NCI-H2107 (cell line): ENCODE results near the gene GBX1.
A peak's percentile ranks its signal among the peaks of the same experiment; 100 is the strongest.

ENCODE experiments used
- DNase-seq: peaks from one replicate; lab custom pipeline; 2025; lab: John Stamatoyannopoulos, UW

Gene GBX1

GRCh38 chr7:151114151-151115090, 53.1 kb downstream of the GBX1 start:
- no peak for DNase-seq

DNA sequence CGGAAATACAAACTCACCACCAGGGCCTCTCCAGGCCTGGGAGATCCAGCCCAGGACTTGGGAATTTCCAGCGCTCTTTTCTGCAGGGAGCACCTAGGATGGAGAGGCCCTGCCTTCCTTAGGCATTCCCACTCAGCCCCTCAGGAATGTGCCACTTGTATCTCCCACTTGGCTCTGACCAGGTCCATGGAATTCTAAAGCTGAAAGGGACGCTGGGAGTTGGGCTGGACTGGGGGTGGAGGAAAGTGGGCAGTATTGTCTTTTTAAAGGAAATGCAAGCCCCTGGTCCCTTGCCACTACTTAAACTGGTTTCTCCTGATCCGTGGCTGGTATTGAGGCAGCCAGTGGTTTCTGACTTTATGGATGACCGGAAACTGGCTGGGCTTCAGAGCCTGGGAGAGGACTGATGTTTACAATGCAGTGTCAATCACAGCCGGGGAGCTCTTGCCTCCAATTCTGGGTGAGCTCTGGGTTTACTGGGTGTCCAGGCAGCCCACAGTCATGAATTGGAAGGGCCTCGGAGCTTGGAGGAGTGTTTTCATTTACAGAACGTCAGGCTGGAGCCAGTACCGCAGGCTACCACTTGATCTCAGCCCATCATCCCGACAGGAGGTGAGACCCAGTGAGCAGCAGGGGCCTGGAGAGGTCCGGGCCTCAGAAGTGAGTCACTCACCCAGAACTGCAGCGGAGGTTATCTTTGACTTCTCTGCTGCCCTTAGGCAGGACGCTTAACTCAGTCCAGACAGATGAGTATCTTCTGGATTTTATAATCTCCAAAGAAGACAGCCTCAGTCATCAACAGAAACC, 53.9 kb downstream of the GBX1 start:
- no peak for DNase-seq

DNA sequence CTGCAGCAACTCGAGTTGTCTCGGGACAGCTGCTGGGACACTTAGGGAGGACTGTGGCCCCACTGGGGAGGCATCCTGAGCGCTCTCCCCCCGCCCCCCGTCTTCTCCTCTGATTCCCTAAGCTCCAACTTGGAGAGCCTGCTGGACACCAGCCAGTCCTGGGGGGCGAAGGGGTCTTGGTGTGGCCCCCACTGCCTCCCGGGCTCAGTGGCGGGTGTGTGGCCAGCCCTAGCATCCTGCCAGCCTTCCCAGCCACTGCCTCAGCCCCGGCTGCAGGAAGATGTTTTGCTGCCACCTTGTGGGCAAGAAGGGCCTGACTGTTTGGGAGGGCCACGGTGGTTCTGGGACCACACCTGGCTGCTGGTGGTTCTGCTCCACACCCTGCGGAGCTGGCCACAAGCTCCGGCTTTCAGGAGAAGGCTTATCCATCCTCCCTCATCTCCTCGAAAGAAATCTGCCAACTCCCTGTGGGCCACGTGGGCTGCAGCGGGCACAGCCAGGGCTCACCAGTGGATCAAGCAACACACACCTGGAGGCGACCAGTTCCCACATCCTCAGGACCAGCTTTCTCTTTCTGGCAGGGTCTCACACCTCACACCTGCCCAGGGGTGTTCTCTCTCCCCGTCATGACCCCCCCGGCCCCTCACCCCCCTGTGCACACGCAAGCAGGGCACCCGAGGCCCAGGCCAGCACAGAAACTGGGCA, 56.4 kb downstream of the GBX1 start:
- peak; percentile 51 for DNase-seq

- no peak for DNase-seq
Observed at GRCh38 chr7:151110236-151110940, 57.1 kb downstream of the GBX1 start.

DNA sequence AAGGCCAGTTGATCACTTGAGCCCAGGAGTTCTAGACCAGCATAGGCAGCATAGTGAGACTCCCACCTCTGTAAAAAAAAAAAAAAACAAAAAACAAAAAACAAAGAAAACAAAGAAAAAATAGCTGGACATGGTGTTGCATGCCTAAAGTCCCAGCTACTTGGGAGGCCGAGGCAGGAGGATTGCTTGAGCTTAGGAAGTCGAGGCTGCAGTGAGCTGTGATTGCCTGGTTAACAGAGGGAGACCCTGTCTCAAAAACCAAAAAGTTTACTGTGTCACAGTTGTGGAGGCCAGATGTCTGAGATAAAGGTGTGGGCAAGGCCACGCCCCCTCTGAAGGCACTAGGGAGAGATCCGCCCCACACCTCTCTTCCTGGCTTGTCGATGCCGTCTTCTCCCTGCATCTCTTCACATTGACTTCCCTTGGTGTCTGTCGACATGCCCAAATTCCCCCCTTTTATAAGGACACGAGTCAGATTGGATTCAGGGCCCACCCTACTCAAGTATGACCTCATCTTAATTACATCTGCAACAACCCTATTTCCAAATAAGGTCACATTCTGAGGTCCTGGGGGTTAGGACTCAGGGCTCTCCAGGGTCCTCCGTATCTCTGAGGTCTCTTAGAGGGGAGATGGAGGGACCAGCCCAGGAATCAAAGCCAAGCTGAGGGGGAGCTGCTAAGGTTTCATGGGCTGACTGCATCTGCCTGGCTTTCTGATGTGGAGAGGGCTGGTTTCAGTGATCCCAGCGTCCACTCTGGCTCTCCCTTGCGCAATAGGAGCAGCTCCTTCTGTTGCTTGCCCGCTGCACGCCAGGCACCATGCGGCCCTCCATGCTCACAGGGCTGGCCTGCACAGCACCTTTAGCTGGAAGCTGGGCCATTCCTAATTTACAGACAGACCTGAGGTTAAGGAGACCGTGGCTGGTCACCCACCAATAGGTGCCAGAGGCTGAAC, 58.1 kb downstream of the GBX1 start:
- DNase-seq: no peak

DNA sequence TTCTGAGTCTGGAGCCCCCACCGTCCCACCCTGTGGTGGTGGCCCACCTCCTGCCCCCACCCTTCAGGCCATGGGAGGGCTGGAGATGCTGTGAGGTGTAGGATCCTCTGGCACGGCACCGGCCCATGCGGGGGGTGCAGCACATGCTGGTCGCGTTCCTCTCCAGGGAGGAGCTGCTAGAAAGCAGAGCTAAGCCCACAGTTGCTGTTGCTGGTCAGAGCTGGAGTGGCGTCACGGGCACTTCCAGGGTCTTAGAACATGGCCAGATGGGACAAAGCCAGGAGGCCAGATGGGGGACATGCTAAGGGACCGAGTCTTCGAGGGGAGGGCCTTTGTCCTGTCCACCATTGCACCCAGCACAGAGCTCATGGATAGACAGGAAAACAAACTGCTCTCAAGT, 59.6 kb downstream of the GBX1 start:
- no peak for DNase-seq

DNA sequence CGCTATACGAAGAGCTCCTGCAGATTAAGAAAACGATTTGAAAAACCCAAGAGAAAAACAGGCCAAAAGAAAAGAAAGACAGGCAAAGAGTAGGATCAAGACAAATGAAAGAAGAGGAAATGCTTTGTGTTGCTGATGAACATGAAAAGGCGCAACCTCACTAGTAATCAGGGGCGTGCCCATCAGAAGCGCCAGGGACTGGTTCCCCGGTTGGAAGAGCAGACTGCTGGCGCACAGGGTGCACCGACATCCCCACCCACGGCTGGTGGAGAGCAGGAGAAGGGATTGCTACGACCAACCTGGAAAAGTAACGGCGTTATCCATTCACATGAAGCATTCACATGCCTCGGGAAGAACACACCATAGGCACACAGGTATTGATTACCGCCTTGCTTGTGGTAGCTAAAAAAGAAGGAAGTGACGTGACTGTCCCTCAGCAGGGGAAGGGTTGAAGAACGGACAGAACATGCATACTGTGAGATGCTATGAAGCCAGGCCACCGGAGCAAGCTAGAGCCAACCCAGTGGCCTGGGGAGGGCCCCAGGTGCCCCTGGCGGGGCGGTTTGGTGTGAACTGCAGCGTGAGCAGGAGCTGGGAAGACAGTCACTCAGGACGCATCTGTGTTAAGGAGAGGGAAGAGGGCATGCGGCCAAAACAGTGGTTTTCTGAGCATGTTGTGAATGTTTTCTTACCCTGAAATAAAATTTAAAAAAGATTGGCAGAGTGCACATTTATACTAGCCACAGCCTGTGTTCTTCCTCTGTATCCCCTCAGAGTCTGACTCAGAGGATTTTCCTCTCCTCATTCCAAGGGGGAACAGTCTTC, 62.9 kb downstream of the GBX1 start:
- no peak for DNase-seq

GRCh38 chr7:151103973-151104372, 63.5 kb downstream of the GBX1 start:
- DNase-seq: no peak

DNA sequence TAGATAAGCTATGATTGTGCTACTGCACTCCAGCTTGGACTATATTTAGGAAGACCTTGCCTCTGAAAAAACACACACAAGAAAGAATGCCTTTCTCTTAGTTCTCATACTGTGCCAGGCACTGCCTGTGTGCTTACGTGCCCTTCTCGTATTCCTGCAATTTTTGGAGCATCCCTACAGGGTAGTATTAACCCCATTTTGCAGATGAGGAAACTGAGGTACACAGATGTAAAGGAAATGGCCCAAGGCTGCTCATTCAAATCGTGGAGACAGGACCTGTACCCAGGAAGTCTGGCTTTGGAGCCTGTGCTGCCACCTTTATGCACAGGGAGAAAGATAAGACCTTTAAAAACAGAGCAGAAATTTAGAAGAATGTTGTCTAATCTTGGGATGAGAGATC, 64.5 kb downstream of the GBX1 start:
- DNase-seq: no peak

DNA sequence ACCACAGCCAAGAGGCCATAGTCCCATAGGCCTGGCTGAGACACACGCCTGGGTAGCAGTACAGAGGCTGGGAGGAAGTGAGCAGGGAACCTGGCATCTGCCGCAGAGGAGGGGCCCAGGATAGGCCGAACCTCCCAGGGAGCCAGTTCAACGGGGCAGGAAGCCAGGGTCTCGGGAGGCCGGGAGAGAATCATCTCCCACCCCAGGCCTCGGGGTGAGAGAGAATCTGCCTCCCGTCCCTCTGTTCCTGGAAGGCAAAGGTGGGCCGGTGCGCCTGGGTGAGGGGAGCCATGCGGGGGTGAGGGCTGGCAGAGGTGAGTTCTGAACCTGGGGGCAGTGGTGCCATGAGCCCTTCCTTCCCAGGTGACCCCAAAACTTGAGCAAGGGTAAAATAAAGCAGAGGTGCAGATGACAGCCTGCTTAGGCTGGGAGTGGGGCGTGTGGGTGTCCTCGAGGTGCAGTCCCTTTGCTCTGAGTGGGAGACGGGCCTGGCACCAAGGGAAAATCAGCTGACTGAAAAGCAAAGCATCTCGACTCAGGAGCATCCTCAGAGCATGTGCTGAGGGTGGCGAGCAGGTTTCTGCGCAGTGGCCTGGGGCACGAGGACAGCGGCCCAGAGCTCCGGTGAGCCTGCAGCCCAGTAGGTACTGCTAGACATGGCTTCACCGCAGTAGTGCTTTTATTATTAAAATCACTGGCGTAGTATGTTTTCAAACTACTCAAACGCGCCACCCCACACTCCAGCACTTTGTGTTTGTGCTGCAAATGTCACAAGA, 65.7 kb downstream of the GBX1 start:
- DNase-seq: no peak

- no peak for DNase-seq
Observed at GRCh38 chr7:151100921-151101320, 66.6 kb downstream of the GBX1 start.

GRCh38 chr7:151099486-151100211, 67.8 kb downstream of the GBX1 start:
- no peak for DNase-seq
